GM19395 (cell line): ENCODE results near the gene C11orf68.
"Not testable (repeated sequence)": the region's sequence is repeated elsewhere in the genome, so short reads cannot be mapped to it uniquely, and the experiment has no call there.

Experiments
- ATAC-seq: cut with Tn5 transposase; IDR thresholded peaks from one replicate; pipeline ENCODE4 v1.9.1; 2021; ENCODE audit warnings: mild to moderate bottlenecking, moderate library complexity; ENCODE audit not compliant: unreplicated experiment

Gene C11orf68

DNA sequence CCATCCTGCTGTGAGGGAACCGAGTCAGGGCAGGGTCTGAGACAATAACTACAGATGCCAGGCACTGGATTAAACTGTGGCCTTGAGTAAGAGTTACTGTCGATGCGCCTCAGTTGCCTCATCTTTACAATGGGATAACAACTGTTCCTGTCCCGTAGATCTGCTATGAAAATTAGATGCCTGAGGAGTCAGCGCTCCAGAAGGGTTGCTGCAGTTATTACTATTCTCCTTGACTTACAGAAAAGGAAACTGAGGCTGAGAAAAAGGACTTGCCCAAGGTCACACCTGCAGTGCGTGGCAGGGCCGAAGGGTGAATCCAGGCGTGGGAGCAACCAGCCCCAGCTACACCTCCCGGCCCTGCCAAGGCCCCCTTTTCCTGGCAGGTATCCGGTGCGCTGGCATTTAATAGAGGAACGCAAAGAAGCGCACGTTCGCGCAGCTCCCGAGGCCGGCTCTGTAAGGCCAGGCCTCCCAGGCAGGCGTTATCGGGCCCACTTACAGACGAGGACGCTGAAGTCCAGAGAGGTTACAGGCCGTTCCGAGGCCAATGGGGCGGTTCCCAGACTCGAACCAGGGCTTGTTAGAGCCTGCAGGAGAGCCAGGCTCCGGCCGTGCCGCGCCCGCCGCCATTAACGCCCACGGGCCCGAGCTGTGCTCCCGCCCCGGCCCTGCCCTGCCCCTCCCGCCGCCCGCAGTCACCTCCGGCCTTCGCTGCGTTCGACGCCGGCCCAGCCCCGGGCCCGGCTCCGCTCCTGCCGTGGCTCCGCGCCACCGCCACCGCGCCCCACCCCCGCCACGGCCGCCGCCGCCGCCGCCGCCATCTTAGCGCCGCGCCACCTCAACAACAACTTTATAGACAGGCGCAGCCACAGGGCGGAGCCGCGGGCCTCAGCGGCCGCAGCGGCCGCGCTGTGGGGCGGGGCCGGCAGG is at the start of gene C11orf68:
C11orf68 (minus strand) TSS at position 852 of the 930 bp plus-strand sequence; CDS start at position 821, 31 bp downstream.
- peak; percentile 55 for ATAC-seq

GRCh38 chr11:65967329-65967934 is 48.6 kb upstream of the C11orf68 start:
- no peak for ATAC-seq

- no peak for ATAC-seq
Observed at GRCh38 chr11:65965986-65966762, 47.3 kb upstream of the C11orf68 start.

DNA sequence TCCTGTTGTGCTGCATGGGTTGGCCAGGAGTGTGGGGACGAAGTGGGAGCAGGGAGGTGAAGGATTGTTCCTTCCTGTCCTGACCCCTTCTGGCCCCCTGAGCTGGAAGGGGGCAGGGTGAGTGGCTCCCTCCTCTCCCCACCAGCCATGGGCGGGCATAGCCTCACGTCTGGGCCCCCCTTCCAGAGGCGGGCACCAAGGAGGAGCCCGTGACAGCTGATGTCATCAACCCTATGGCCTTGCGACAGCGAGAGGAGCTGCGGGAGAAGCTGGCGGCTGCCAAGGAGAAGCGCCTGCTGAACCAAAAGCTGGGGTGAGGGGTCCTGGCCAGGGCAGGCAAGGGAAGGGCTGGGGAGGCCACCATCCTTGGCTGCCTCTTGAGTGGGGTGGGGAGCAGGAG is 46.0 kb upstream of the C11orf68 start:
- no peak for ATAC-seq

DNA sequence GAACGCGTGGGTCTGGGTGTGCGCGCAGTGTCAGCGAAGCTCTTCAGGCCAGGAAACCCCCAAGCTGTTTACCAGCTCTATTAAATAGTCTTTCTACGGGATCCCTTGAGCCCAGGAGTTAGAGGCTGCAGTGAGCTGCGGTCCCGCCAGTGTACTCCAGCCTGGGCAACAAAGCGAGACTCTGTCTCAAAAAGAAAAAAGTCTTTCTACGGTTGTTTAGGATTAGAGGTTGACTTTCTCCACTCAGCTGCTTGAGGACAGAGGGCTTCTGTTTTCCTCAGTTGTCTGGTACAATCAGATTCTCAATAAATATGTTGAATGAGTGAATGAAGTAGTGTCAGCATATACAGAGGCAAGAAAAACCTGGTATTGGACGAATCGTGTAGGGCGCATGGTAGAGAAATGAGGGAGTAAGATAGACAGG is 43.3 kb upstream of the C11orf68 start:
- ATAC-seq: peak; percentile 3

DNA sequence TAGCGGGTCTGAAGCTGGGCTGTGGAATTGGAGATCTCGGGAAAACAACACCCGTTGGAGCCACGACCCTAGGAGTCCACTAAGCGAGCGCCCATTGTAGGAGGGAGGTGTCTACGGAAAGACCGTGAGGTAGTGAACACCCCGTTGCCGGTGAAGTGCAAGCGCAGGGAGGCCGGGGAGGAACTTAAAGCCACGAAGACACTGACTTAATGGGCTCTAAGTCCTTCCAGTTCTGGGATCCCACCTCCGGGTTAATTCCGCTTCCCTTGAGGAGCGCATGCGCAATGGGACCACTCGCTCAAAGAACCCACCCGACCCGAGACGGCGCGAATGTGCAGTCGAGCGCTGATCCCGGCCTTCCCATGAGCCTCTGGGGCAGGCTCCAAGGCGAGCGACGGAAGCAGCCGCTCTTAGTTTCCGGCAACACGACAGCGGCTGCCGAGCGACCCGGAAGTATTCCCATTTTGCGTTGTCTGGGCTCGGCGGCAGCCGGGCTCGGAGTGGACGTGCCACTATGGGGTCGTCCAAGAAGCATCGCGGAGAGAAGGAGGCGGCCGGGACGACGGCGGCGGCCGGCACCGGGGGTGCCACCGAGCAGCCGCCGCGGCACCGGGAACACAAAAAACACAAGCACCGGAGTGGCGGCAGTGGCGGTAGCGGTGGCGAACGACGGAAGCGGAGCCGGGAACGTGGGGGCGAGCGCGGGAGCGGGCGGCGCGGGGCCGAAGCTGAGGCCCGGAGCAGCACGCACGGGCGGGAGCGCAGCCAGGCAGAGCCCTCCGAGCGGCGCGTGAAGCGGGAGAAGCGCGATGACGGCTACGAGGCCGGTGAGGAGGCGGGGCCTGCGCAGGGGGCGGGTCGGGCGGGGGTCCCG is 42.6 kb upstream of the C11orf68 start, which contains the start of gene SART1:
SART1 (plus strand) TSS at position 468 of the 874 bp plus-strand sequence; CDS start at position 515, 47 bp downstream.
- ATAC-seq: peak; percentile 60

GRCh38 chr11:65960824-65961266 is 42.0 kb upstream of the C11orf68 start:
- ATAC-seq: no peak

DNA sequence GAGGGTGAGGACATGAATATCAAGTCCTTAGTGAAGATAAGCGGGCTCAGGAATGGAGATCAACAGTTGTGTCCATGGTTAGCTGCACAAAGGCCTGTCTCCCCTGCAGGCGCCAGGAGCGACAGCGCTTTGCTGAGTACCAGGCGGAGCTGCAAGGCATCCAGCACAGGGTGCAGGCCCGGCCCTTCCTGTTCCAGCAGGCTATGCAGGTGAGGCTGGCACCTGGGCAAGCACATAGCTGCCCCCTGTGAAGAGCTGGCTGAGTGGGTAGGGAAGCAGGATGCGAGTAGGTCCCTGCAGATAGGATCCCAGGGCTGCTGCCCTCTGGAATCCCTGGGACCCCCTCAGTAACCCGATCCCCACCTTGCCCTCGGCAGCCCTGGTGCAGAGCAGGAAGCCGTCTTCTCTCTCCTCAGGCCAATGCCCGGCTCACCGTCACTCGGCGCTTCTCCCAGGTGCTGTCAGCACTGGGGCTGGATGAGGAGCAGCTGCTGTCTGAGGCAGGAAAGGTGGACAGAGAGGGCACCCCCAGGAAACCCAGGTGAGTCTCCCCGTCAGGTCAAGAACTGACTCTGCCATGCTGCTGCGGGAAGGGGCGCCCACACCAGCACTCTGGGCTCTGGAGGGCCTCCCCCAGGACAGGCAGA is 40.0 kb upstream of the C11orf68 start:
- ATAC-seq: no peak

GRCh38 chr11:65958291-65958690 is 39.4 kb upstream of the C11orf68 start:
- no peak for ATAC-seq

- ATAC-seq: no peak
Observed at GRCh38 chr11:65954771-65955170, 35.9 kb upstream of the C11orf68 start.

GRCh38 chr11:65953471-65953870 is 34.6 kb upstream of the C11orf68 start:
- ATAC-seq: no peak

DNA sequence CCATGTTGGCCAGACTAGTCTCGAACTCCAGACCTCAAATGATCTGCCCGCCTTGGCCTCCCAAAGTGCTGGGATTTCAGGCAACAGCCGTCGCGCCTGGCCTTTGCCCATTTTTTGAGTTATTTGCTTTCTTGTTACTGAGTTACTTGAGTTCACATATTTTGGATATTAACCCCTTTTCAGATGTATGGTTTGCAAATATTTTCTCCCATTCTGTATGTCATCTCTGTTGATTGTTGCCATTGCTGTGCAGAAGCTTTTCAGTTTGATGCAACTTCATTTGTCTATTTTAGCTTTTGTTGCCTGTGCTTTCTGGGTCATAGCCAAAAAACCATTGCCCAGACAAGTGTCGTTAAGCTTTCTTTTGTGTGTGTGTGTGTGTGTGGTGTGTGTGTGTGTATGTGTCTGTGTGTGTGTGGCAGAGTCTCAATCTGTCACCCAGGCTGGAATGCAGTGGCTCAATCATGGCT is 33.2 kb upstream of the C11orf68 start:
- ATAC-seq: no peak

DNA sequence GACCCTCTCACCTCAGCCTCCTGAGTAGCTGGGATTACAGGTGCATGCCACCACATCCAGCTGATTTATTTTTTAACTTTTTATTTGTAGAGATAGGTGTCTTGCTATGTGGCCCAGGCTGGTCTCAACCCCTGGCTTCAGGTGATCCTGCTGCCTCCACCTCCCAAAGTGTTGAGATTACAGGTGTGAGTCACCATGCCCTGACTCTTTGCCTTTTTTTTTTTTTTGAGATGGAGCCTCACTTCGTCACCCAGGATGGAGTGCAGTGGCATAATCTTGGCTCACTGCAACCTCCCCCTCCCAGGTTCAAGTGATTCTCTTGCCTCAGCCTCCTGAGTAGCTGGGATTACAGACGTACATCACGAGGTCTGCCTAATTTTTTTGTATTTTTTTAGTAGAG is 32.8 kb upstream of the C11orf68 start:
- not testable (repeated sequence) for ATAC-seq

DNA sequence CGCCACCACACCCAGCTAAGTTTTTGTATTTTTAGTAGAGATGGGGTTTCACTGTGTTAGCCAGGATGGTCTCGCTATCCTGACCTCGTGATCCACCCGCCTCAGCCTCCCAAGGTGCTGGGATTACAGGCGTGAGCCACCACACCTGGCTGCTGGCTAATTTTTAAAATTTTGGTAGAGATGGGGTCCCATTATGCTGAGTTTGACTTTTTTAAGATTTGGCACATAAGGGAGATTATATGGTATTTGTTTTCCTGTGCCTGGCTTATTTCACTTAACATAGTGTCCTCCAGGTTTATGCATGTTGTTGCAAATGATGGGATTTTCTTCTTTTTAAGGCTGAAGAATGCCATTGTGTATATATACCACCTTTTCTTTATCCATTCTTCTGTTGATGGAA is 31.8 kb upstream of the C11orf68 start:
- not testable (repeated sequence) for ATAC-seq

DNA sequence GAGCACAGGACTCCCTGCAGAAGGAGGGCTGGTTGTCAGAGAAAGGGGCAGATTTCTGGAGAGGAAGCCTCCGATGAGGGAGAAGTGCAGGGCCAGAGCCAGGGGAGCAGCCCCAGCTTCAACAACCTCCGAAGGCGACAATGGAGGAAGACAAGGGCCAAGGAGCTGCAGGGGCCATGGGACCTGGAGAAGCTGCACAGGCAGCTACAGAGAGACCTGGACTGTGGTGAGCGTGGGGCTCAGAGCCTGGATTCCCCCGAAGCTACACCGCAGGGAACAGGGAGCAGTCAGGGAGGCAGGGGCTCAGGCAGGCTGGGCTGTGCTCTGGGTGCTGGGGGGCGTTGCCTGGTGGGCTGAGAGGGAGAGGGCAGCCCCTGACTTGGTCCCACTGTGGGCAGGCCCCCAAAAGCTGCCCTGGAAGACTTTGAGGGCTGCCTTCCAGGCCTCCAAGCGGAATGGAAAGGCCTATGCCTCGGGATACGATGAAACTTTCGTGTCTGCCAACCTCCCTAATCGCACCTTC is 28.8 kb upstream of the C11orf68 start:
- no peak for ATAC-seq

GRCh38 chr11:65947133-65947532 is 28.3 kb upstream of the C11orf68 start:
- ATAC-seq: no peak

DNA sequence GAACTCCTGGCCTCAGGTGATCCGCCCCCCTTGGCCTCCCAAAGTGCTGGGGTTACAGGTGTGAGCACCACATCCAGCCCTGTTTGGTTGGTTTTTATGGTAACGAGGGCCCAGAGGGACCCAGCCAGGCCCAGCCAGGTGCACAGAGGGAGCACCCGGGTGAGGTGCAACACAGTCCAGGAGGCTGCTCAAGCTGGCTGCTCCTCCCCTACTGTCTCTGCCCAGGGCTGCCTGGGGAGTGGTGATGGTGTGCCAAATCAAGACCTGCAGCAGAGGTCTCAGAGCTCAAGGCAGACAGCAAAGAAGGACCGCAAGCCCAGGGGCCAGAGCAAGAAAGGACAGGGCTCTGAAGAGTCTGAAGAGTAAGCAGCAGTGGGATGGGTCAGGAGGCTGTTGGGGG is 27.8 kb upstream of the C11orf68 start:
- ATAC-seq: no peak

DNA sequence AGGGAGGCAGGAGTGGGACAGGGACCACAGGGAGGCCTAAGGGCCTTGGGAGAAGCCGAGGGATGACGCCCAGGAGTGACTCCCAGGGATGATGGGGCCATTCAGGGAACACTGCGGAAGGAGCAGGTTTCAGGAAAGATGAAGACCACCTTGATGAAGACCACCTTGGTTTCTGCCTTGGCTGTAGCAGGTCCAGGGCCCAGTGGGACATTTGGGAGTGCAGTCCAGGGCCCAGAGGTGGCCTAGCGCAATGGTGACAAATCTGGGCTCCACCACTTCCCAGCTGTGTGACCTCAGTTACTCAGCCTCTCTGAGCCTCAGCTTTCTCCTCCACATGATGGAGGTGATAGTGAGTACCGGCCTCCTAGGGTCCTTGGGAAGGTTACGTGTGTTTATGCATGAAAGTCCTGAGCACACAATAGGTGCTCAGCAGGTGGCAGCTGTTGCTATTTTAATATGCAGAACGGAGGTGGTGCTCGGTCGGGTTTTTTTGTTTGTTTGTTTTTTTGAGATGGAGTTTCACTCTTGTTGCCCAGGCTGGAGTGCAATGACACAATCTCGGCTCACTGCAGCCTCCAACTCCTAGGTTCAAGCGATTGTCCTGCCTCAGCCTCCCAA is 27.2 kb upstream of the C11orf68 start:
- no peak for ATAC-seq

- no peak for ATAC-seq
Observed at GRCh38 chr11:65945430-65945911, 26.6 kb upstream of the C11orf68 start, which contains the start of gene TSGA10IP. TSGA10IP (plus strand) TSS chr11:65945480; CDS start chr11:65945676, 196 bp downstream.
